CMK (cell line): ENCODE results near the gene ZDHHC14.
"Not testable (repeated sequence)": the region's sequence is repeated elsewhere in the genome, so short reads cannot be mapped to it uniquely, and the experiment has no call there.

ENCODE experiments used
- DNase-seq: peaks from one replicate; pipeline ENCODE4 v3.0.0-alpha.2; 2010; ENCODE audit warnings: low read depth

ZDHHC14 gene

GRCh38 chr6:157445277-157446009, 64.5 kb downstream of the ZDHHC14 start:
- DNase-seq: no peak

- DNase-seq: no peak
These were observed 66.7 kb downstream of the ZDHHC14 start for GRCh38 chr6:157447735-157448134.

GRCh38 chr6:157449610-157450009, 68.6 kb downstream of the ZDHHC14 start:
- no peak for DNase-seq

GRCh38 chr6:157450931-157451742, 70.1 kb downstream of the ZDHHC14 start:
- DNase-seq: no peak

- no peak for DNase-seq
These were observed 71.1 kb downstream of the ZDHHC14 start for GRCh38 chr6:157452096-157452495.

GRCh38 chr6:157453131-157453530, 72.1 kb downstream of the ZDHHC14 start:
- DNase-seq: no peak

GRCh38 chr6:157453978-157454377, 73.0 kb downstream of the ZDHHC14 start:
- no peak for DNase-seq

GRCh38 chr6:157454762-157455714, 74.0 kb downstream of the ZDHHC14 start:
- DNase-seq: no peak

GRCh38 chr6:157455731-157456523, 74.9 kb downstream of the ZDHHC14 start:
- DNase-seq: no peak

GRCh38 chr6:157456524-157456829, 75.5 kb downstream of the ZDHHC14 start:
- DNase-seq: no peak

GRCh38 chr6:157457787-157458186, 76.8 kb downstream of the ZDHHC14 start:
- DNase-seq: no peak

GRCh38 chr6:157459327-157459726, 78.3 kb downstream of the ZDHHC14 start:
- DNase-seq: no peak

- no peak for DNase-seq
These were observed 79.4 kb downstream of the ZDHHC14 start for GRCh38 chr6:157460182-157460999.

GRCh38 chr6:157461000-157461915, 80.3 kb downstream of the ZDHHC14 start:
- peak; percentile 12 for DNase-seq

- no peak for DNase-seq
These were observed 82.2 kb downstream of the ZDHHC14 start for GRCh38 chr6:157462956-157463742.

- DNase-seq: not testable (repeated sequence)
These were observed 82.7 kb downstream of the ZDHHC14 start for GRCh38 chr6:157463743-157464135.

GRCh38 chr6:157464653-157465535, 83.9 kb downstream of the ZDHHC14 start:
- DNase-seq: no peak

- no peak for DNase-seq
These were observed 85.3 kb downstream of the ZDHHC14 start for GRCh38 chr6:157466342-157466648.
